Caco-2 (cell line): ENCODE measurements around the gene TMEM170B. TPM values are rescaled to one million over a fixed set of nuclear protein-coding genes. Genes with fewer than 3 reads are reported as not detected.

Experiments
- BruUV-seq: library from RNA; stranded (reverse); fragments of 400-500 nt; replicated peaks from 2 replicates; lab custom pipeline; 2021; lab: Mats Ljungman, UMichigan
- CTCF ChIA-PET: fragments of 300-600 bp; sonication (Branson Sonifier 250); formaldehyde crosslinking; loops from one replicate; lab custom pipeline; 2022; ENCODE audit warnings: antibody characterized with exemption; lab: Charles Lee
- POLR2A ChIA-PET: fragments of 300-600 bp; sonication (Branson Sonifier 250); formaldehyde crosslinking; loops from one replicate; lab custom pipeline; 2022; ENCODE audit warnings: antibody characterized with exemption; lab: Charles Lee
- DNase-seq, 2 experiments: peaks; one replicate each; pipeline versions ENCODE4 v3.0.0 to v3.0.0-alpha.2; 2020 to 2022
- H3K27me3 ChIP-seq: replicated peaks from 2 replicates; pipeline ENCODE4 v1.6.0; 2011; ENCODE audit warnings: low read length; ENCODE audit not compliant: control insufficient read depth, insufficient read depth
- H3K36me3 ChIP-seq: 2 replicates; pipeline ENCODE4 v1.5.1; 2011; ENCODE audit warnings: low read length; ENCODE audit not compliant: control insufficient read depth, insufficient read depth
- H3K4me1 ChIP-seq: fragments of 250-450 bp; sonication (Bioruptor Pico); 2 replicates; pipeline ENCODE4 v1.5.1; 2020; ENCODE audit warnings: mild to moderate bottlenecking
- H3K4me3 ChIP-seq: 2 replicates; pipeline ENCODE4 v1.5.1; 2011; ENCODE audit warnings: low read depth, mild to moderate bottlenecking, control low read depth, low read length
- H3K9me3 ChIP-seq: fragments of 250-450 bp; sonication (Bioruptor Pico); 2 replicates; pipeline ENCODE4 v1.5.1; 2020; ENCODE audit warnings: mild to moderate bottlenecking, moderate library complexity
- H3K27ac Mint-ChIP-seq: one replicate; pipeline ENCODE4 v1.8.0; 2022; ENCODE audit warnings: mixed read lengths; ENCODE audit not compliant: unreplicated experiment
- H3K27me3 Mint-ChIP-seq: one replicate; pipeline ENCODE4 v1.8.0; 2022; ENCODE audit warnings: mixed read lengths; ENCODE audit not compliant: insufficient read depth, unreplicated experiment
- H3K36me3 Mint-ChIP-seq: one replicate; pipeline ENCODE4 v1.8.0; 2022; ENCODE audit warnings: mild to moderate bottlenecking, mixed read lengths; ENCODE audit not compliant: insufficient read depth, unreplicated experiment
- H3K4me1 Mint-ChIP-seq: one replicate; pipeline ENCODE4 v1.8.0; 2022; ENCODE audit warnings: low read depth, mixed read lengths; ENCODE audit not compliant: unreplicated experiment
- H3K4me3 Mint-ChIP-seq: one replicate; pipeline ENCODE4 v1.8.0; 2022; ENCODE audit warnings: mild to moderate bottlenecking, moderate library complexity, mixed read lengths; ENCODE audit not compliant: unreplicated experiment
- H3K9me3 Mint-ChIP-seq: one replicate; pipeline ENCODE4 v1.8.0; 2022; ENCODE audit warnings: mixed read lengths; ENCODE audit not compliant: unreplicated experiment
- intact Hi-C: fragments of 100-400 bp; cut with micrococcal nuclease; formaldehyde crosslinking; loops from one replicate; pipeline ENCODE4 v1.10.0; 2022; ENCODE audit not compliant: unreplicated experiment
- total RNA-seq: library from RNA; stranded (reverse); gene quantifications from 2 replicates; pipeline ENCODE4 v1.2.3, GENCODE V29; 2022
- TF ChIP-seq, protein P1 (sequence below), 2 experiments: fragments of 200-600 bp in 1 of 2; IDR thresholded peaks; 1 replicate in 1 of 2; 2 replicates in 1 of 2; pipeline versions ENCODE4 v1.5.1 to v1.8.0; 2011 to 2022; ENCODE audit warnings: antibody characterized with exemption in 1 of 2, control low read depth in 1 of 2, inconsistent platforms in 1 of 2, low read depth in 1 of 2, low read length in 1 of 2, mild to moderate bottlenecking in 1 of 2, moderate library complexity in 1 of 2; ENCODE audit not compliant: insufficient read depth in 1 of 2, severe bottlenecking in 1 of 2, unreplicated experiment in 1 of 2

Gene TMEM170B
- total RNA-seq, 1 experiment from 2014 or later, result 4.0 TPM

GRCh38 chr6:11551053-11551452 lies 13.5 kb downstream of the TMEM170B start:
- POLR2A ChIA-PET, result no interaction called here
- no peaks in the 10 kb centered on the region for H3K36me3 ChIP-seq
- CTCF ChIA-PET, result no interaction called here
- intact Hi-C loops, result no loop called here
- Mint-ChIP-seq H3K4me1 (no peaks in the 10 kb centered on the region), H3K27ac (no peak overlapping the region), H3K9me3 (no peaks in the 10 kb centered on the region), H3K36me3 (no peaks in the 10 kb centered on the region), H3K4me3 (no peak overlapping the region), H3K27me3 (no peaks in the 10 kb centered on the region)
- no peaks in the 10 kb centered on the region for H3K9me3 ChIP-seq
- BruUV-seq, result no TSS peak
- H3K4me1 ChIP-seq, result no peaks in the 10 kb centered on the region
- no peaks in the 10 kb centered on the region for H3K27me3 ChIP-seq
- no peak for DNase-seq
- no peak overlapping the region for H3K4me3 ChIP-seq
- TF ChIP-seq, protein P1, sequence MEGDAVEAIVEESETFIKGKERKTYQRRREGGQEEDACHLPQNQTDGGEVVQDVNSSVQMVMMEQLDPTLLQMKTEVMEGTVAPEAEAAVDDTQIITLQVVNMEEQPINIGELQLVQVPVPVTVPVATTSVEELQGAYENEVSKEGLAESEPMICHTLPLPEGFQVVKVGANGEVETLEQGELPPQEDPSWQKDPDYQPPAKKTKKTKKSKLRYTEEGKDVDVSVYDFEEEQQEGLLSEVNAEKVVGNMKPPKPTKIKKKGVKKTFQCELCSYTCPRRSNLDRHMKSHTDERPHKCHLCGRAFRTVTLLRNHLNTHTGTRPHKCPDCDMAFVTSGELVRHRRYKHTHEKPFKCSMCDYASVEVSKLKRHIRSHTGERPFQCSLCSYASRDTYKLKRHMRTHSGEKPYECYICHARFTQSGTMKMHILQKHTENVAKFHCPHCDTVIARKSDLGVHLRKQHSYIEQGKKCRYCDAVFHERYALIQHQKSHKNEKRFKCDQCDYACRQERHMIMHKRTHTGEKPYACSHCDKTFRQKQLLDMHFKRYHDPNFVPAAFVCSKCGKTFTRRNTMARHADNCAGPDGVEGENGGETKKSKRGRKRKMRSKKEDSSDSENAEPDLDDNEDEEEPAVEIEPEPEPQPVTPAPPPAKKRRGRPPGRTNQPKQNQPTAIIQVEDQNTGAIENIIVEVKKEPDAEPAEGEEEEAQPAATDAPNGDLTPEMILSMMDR (IDR thresholded peaks at IDR 0.05; ENCODE audit: insufficient read depth in 1 of 2, low read depth in 1 of 2, low read length in 1 of 2, severe bottlenecking in 1 of 2, unreplicated experiment in 1 of 2), result no peak

GRCh38 chr6:11552442-11552841 lies 14.9 kb downstream of the TMEM170B start:
- BruUV-seq, result no TSS peak
- intact Hi-C loops, result no loop called here
- DNase-seq, result no peak
- Histone ChIP-seq H3K4me3 (no peak overlapping the region), H3K27me3 (no peaks in the 10 kb centered on the region), H3K36me3 (no peaks in the 10 kb centered on the region), H3K9me3 (no peaks in the 10 kb centered on the region), H3K4me1 (no peaks in the 10 kb centered on the region)
- ChIA-PET POLR2A (no interaction called here), CTCF (no interaction called here)
- Mint-ChIP-seq H3K27me3 (no peaks in the 10 kb centered on the region), H3K36me3 (no peaks in the 10 kb centered on the region), H3K27ac (no peak overlapping the region), H3K9me3 (no peaks in the 10 kb centered on the region), H3K4me1 (no peaks in the 10 kb centered on the region), H3K4me3 (no peak overlapping the region)
- TF ChIP-seq, protein P1 (IDR thresholded peaks at IDR 0.05; ENCODE audit: insufficient read depth in 1 of 2, low read depth in 1 of 2, low read length in 1 of 2, severe bottlenecking in 1 of 2, unreplicated experiment in 1 of 2), result no peak

- Histone ChIP-seq H3K9me3 (no peaks in the 10 kb centered on the region), H3K4me3 (no peak overlapping the region), H3K27me3 (no peaks in the 10 kb centered on the region), H3K4me1 (no peaks in the 10 kb centered on the region), H3K36me3 (no peaks in the 10 kb centered on the region)
- POLR2A ChIA-PET, result no interaction called here
- Mint-ChIP-seq H3K9me3 (no peaks in the 10 kb centered on the region), H3K27ac (no peak overlapping the region), H3K27me3 (no peaks in the 10 kb centered on the region), H3K4me1 (no peaks in the 10 kb centered on the region), H3K36me3 (no peaks in the 10 kb centered on the region), H3K4me3 (no peak overlapping the region)
- no TSS peak for BruUV-seq
- DNase-seq, result no peak
- CTCF ChIA-PET, result no interaction called here
- intact Hi-C loops, result no loop called here
- TF ChIP-seq, protein P1 (IDR thresholded peaks at IDR 0.05; ENCODE audit: insufficient read depth in 1 of 2, low read depth in 1 of 2, low read length in 1 of 2, severe bottlenecking in 1 of 2, unreplicated experiment in 1 of 2), result no peak
Observed at GRCh38 chr6:11553824-11554223, 16.3 kb downstream of the TMEM170B start.
